GM18502 (cell line): ENCODE results near the gene APOBEC3A.
"Not testable (repeated sequence)": the region's sequence is repeated elsewhere in the genome, so short reads cannot be mapped to it uniquely, and the experiment has no call there.

Experiments used
- ATAC-seq: cut with Tn5 transposase; IDR thresholded peaks from one replicate; pipeline ENCODE4 v1.9.1; 2021; ENCODE audit warnings: mild to moderate bottlenecking; ENCODE audit not compliant: unreplicated experiment, poor library complexity

The APOBEC3A gene

DNA sequence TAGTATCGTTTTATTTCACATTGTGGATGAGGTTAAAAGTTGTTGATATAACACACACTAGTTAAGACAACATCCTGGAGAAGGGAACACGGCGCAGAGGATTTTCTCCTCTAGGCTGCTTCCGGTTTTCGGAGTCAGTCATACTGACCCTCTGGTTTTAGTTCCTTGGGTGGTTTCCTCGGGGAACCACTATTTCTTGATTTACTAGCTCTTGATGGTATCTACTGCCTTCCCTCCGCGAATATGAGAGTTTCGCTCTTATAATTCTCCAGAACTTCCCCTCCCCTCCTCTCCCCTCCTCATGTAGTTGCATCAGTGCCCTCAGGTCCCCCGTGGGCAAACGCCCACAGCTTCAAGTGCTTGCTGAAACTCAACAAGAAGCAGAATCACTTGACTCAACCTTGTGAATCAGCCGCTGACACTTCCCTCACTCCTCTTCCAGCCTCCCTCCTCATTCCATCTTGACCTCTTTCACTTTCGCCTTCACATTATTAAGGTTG is 15.9 kb upstream of the APOBEC3A start:
- ATAC-seq = peak; percentile 81

GRCh38 chr22:38942702-38943101 is 14.7 kb upstream of the APOBEC3A start:
- no peak for ATAC-seq

DNA sequence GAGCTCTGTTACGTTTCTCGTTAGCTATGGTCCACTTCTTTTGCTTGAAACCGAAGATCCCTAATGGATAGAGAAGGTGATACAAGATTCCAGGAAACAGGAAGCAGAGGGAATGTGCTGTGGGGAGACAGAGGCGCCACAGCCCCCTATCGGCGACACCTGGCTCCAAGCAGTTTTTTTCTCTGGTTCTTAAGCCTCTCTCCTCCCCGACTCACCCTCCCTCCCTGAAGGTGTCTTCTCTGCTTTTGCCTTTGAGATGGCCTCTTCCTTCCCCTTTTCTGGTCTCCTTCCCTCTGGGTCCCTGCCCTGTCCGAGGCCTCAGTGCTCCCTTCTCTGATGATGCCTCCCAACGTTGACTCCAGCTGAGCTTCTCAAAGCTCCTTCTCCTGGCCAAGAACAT is 14.2 kb upstream of the APOBEC3A start:
- no peak for ATAC-seq

GRCh38 chr22:38943882-38944281 is 13.5 kb upstream of the APOBEC3A start:
- no peak for ATAC-seq

DNA sequence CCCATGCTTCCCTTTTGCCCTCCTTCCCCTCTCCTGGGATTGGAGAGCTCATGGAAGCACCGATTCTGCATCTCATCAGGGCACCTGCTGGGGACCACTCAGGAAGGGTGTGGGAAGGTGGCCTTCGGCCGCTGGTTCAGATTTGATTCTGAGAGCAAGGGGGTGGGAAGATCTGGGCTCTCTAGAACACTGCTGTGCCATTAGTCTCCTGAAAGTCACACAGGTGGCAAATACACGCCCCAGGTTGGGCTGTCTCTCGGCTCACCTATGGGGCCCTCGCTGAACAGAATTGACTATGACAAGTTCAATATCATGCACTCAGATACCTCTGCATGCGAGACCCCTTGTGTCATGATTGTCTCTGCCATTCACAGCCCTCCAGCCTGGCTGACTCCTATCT is 12.8 kb upstream of the APOBEC3A start:
- no peak for ATAC-seq

DNA sequence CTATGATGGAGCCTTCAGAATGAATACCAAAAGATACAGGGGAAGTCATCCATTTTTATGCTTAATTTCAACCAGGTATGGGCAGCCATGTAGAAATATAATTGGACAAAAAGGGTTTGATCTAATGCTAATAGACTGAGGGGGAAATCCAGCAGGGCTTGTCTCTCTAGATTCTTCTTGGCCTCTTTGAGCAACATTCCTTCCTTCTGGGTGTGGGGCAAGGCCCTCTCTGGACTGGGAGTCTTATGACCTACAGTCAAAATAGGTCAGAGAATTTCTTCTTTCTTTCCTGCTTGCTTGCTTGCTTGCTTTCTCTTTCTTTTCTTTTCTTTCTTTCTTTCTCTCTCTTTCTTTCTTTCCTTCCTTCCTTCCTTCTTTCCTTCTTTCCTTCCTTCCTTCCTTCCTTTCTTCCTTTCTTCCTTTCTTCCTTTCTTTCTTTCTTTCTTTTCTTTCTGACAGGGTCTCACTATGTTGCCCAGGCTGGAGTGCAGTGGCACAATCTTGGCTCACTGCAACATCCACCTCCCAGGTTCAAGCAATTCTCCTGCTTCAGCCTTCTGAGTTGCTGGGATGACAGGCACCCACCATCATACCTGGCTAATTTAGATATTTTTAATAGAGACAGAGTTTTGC is 11.6 kb upstream of the APOBEC3A start:
- not testable (repeated sequence) for ATAC-seq

DNA sequence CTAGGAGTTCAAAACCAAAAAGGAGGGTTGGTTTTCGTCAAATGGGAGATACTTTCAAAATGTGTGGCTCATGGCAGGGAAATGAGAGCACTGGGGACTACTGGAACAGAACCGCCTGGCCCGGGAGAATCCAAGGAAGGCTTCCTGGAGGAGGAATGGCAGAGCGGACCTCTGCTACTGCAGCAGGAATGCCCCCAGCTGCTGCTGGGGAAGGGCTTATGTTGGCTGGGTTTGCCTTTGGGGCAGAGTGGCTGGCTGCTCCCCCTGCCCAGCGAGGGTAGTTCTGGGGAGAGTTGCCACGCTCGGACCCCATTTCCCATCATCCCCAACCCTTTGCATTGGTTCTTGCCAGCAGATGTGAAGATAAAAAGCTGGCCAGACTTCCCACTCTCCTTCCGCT is 10.6 kb upstream of the APOBEC3A start:
- no peak for ATAC-seq

DNA sequence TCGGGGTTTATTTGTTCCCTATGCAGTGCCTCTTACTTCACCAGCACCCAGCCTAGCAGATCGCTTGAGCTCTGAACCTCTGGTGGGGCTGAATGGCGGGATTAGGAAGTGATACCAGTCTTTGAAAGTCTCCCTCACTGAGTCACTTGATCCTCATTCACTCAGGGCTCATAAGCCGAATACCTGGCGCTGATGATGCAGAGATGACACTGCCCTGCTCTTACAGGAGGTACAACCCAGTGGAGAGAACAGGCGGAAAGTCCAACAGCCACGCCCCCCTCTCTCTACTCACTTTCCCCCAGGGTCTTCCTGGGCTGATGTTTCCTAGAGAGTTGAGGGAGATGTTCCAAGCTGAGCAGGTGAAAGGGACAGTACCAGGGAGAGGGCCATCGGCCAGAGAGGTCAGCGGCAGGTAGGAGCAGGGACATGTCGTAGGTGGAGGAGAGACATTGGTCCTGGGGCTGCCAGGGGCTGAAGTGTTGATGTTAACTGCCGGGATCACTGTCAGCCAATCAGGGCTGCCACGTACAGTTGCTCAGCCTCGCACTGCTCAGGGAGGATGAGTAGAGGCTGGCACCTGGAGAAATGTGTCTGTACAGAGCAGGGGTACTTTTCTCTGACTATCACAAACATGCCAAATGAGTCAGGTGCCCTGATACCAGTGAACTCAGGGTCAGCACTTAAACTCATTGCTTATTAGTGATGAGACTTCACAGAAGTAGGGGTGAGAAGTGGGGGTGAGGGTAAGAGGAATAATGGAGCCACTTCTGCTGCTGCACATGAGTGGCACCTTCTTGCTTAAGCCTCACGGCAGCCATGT is 9.9 kb upstream of the APOBEC3A start:
- no peak for ATAC-seq

GRCh38 chr22:38948181-38948940 is 9.0 kb upstream of the APOBEC3A start:
- no peak for ATAC-seq

DNA sequence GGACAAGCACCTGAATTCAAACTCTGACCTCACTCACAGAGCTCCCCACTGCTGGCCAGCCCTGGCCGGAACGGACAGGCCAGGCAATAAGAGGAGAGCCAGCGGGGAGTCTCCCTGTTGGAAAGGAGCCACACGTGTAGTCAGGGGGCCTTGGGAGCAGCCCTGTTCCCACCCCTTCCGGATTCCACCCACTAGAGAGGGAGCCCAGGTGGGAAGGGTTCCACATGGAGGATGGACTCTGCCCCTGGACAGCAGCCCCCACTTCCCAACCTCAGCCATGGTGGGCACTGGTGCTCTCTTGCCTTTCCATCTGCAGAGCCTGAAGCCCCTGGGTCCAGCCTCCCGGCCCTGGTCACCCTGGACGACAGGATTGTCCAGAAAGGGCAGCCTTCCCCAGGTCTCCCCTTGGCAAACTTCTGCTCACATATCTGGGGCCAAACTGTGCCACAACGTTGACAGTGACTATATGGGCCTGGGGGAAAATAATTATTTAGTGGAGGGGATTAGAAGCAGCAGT is 7.5 kb upstream of the APOBEC3A start:
- no peak for ATAC-seq

- ATAC-seq = no peak
Observed at GRCh38 chr22:38950527-38951295, 6.7 kb upstream of the APOBEC3A start.

GRCh38 chr22:38951734-38952133 is 5.7 kb upstream of the APOBEC3A start:
- ATAC-seq = no peak

DNA sequence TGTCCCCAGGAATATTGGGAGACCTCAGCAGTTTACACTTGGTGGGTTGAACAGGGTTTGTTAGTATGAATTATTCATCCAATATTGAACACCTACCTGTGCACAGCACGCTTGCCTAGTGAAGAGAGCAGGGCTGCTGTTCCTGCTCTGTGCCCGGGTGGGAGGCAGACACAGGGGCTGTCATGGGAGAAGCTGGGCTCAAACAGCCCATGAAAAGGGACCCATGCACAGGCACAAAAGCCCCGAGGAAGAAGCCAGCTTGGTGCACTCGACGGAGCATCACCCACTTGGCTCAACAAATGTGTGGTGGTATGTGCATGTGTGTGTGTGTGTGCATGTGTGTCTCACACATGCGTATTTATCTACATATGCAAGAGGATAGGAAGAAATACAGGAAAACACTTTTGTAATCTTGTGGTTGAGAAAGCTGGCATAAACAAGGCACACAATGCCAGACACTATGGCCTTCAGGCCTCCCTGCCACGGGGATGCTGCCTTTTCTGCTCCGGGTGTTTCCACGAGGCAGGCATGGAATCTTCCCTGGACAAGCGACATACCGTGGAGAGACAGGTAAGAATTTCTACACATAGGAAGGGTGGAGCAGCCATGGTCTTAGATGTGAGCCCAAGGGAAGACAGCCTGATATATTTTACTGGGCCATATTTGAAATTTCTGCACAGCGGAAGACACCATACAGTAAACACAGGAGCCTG is 5.0 kb upstream of the APOBEC3A start:
- ATAC-seq = no peak

DNA sequence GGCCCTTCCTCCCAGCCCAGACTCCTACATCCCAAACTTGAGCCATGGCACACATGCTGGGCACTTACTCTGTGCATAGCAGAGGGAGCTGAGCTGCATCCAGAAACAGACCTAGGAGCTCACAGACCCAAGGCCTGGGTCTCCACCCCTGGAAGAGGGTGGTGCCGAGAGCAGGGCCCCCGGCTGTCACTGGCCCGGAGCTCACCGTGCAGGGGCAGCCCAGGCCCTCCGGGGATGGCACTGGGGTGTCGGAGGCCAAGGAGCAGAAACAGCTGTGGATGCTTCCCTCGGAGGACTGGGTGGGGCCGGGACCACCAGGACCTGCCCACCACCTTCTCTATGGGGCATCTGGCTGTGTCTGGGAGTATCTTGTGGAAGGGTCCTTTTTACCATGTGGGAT is 4.3 kb upstream of the APOBEC3A start:
- ATAC-seq = no peak

GRCh38 chr22:38953577-38954413 is 3.6 kb upstream of the APOBEC3A start:
- peak; percentile 76 for ATAC-seq

DNA sequence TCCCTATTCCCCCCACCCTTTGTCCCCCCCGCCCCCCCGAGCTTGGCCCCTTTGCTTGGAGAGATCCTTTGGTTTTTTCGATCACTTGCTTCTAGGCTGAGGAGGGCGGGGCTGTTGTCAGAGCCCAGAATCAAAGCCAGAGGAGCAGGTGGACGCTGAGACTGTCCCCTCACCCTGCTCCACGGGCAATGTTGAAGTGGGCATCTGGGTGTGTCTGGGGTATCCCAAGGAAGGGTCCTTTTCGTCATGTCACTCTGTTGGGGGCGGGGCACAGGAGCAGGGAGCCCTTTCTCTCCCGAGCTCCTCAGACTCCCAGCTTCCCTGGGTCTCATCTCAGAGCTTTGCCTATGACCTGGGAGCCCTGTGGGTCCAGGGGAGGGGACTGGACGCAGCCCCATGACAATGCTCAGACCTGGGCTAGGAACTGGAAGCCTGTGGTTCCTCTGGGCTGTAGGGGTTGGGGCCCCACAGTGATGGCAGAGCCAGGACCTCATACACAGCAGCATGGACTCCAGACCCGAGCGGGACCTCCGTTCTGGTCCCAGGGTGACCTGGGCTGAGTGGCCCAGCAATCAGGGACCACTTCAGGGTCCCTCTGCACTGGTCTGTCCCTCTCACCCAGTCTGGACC is 2.9 kb upstream of the APOBEC3A start:
- ATAC-seq = no peak

DNA sequence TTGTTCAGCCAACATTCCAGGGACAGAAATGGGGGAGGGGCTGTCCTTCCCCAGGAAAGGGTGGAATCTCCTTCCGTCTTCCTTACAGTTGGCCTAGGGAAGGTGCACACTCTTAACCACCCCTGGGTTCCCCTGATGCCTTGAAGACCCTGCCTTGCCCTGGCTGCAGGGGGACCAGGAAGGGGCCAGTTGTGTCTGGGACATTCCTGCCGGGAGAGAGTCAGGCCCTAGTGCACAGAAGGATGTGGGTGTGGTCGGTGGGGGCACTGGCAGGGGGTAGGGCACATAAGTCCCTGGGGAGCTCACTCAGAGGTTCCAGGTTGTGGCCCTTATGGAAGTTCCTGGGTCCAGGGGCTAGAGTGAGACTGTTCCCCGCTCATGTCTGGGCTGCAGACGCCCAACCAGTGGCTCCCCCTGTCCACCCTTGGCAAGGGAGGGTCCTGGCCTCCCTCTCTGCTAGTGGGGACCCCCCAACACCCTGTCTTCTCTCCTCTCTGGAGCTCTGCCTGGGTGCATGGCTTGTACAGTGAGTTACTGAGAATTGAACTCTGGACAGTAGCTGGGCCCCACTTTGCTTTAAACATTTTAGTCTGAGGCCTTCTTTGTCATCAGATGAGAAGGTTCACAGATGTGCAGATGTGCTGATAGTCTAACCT is 2.0 kb upstream of the APOBEC3A start:
- no peak for ATAC-seq

- ATAC-seq = no peak
Observed at GRCh38 chr22:38955926-38956325, 1.5 kb upstream of the APOBEC3A start.
